Cardiac muscle cell (in vitro differentiated cells and primary cell): ENCODE results near the gene PNPO. TPM values are rescaled to one million over a fixed set of nuclear protein-coding genes. Genes with fewer than 3 reads are reported as not detected.
"Not testable (repeated sequence)": the region's sequence is repeated elsewhere in the genome, so short reads cannot be mapped to it uniquely, and the experiment has no call there.

Experiments used
- DNase-seq, 2 donors: peaks; one replicate each; pipeline versions ENCODE4 v3.0.0 to v3.0.0-alpha.2; 2010 to 2017; ENCODE audit warnings: low read depth in 1 of 2, low spot score in 1 of 2
- H3K27ac ChIP-seq: fragments of 200-600 bp; sonication (generic); 2 replicates; pipeline ENCODE4 v1.5.1; 2016
- H3K27me3 ChIP-seq: fragments of 200-600 bp; sonication (generic); 2 replicates; pipeline ENCODE4 v1.6.0; 2016; ENCODE audit warnings: control low read depth
- H3K36me3 ChIP-seq: fragments of 200-600 bp; sonication (generic); 2 replicates; pipeline ENCODE4 v1.5.1; 2016; ENCODE audit warnings: control low read depth
- H3K4me1 ChIP-seq: fragments of 200-600 bp; sonication (generic); 2 replicates; pipeline ENCODE4 v1.8.1; 2017; ENCODE audit warnings: low read depth, mild to moderate bottlenecking, mixed run types
- H3K4me3 ChIP-seq: fragments of 200-600 bp; sonication (generic); 2 replicates; pipeline ENCODE4 v1.5.1; 2016; ENCODE audit warnings: mild to moderate bottlenecking
- H3K9me3 ChIP-seq: fragments of 200-600 bp; sonication (generic); 2 replicates; pipeline ENCODE4 v1.5.1; 2017; ENCODE audit warnings: low read depth, mild to moderate bottlenecking, control low read depth
- polyA plus RNA-seq: library from polyadenylated mRNA; unstranded; fragments of >200 nt; fragmentation: Nextera tagmentation; extraction: Ambion mirVana; gene quantifications from 2 replicates; pipeline ENCODE4 v1.2.1, GENCODE V29; 2016
- total RNA-seq: library from RNA; depleted of rRNA; stranded (reverse); fragments of >200 nt; gene quantifications from 2 replicates; pipeline ENCODE4 v1.2.3, GENCODE V29; 2016
- TF ChIP-seq, protein P1 (sequence below): IDR thresholded peaks from 2 replicates; pipeline ENCODE4 v1.5.1; 2012; ENCODE audit warnings: low read depth, mild to moderate bottlenecking, low read length

The PNPO gene
- total and polyA plus RNA-seq, 2 experiments from 2014 or later: 11.7 to 12.9 TPM

DNA sequence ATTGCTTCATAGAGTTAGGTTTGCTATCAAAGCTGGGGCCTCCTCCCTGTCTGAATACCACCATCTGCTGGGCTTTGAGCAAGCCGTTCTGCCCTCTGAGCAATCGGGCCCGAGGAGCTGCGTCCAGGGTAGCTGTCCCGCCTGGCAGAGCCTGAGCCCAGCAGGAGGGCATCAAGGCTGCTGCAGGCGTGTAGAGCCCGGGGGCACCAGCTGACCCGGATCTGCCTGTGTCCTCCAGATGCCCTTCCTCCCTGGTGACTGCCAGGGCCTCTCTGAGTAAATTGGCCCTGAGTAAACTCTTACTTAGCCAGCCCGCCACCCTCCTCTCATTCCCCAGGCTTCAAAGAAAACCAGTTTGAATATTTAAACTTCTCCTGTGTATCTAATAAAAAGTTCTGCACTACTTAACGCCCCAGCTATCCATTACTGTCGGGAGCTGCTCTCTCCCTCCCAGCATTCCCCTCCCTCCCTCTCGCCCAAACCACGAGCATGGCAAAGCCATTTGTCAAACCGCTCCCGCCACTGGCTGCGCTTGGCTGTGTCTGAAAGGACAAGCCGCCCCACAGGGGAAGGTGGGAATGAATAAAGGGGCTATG, 46.0 kb downstream of the PNPO start:
- no peaks in the 10 kb centered on the region for H3K27me3 ChIP-seq
- no peaks in the 10 kb centered on the region for H3K9me3 ChIP-seq
- TF ChIP-seq, protein P1, sequence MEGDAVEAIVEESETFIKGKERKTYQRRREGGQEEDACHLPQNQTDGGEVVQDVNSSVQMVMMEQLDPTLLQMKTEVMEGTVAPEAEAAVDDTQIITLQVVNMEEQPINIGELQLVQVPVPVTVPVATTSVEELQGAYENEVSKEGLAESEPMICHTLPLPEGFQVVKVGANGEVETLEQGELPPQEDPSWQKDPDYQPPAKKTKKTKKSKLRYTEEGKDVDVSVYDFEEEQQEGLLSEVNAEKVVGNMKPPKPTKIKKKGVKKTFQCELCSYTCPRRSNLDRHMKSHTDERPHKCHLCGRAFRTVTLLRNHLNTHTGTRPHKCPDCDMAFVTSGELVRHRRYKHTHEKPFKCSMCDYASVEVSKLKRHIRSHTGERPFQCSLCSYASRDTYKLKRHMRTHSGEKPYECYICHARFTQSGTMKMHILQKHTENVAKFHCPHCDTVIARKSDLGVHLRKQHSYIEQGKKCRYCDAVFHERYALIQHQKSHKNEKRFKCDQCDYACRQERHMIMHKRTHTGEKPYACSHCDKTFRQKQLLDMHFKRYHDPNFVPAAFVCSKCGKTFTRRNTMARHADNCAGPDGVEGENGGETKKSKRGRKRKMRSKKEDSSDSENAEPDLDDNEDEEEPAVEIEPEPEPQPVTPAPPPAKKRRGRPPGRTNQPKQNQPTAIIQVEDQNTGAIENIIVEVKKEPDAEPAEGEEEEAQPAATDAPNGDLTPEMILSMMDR: no peak
- H3K4me3 ChIP-seq: no peak overlapping the region
- peaks cover 53% of the 10 kb centered on the region for H3K4me1 ChIP-seq
- no peaks in the 10 kb centered on the region for H3K36me3 ChIP-seq
- no peak overlapping the region for H3K27ac ChIP-seq
- DNase-seq: no peak

DNA sequence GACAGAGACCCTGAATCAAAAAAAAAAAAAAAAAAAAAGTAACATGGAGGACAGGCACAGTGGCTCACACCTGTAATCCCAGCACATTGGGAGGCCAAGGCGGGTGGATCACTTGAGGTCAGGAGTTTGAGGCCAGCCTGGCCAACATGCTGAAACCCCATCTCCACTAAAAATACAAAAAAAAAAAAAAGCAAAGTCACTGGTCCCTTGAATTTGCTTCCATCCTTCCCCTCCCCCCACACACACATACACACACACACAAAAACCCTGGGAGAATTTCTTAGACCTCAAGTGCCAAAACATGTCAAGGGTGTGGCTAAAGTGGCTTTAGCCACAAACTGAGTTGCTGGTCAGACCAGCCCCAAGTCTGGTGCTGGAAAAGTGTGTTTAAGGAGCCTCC, 47.1 kb downstream of the PNPO start:
- H3K4me1 ChIP-seq: peaks cover 52% of the 10 kb centered on the region

DNA sequence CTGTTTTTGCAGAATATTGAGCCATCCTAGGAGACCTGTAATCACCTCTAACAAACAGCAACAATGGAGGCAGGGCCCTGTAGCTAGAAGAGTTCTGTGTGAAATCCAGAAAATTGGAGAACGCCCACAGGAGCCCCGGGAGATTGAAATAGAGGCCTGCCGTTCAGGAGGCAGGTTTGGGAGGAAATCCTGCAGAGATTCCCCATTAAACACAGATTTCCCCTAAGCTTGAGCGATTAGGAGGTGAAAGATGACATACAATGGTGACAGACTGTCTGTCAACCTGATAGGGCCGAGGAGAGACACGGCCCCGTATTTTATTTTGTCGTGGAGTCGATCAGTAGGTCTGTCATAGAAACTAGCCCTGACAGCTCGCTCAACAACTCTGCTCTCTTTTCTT, 47.8 kb downstream of the PNPO start:
- no peak overlapping the region for H3K4me3 ChIP-seq
- TF ChIP-seq, protein P1: no peak
- peak overlapping the region; percentile 67 for H3K27ac ChIP-seq
- H3K27me3 ChIP-seq: no peaks in the 10 kb centered on the region
- H3K9me3 ChIP-seq: no peaks in the 10 kb centered on the region
- DNase-seq: no peak
- H3K36me3 ChIP-seq: no peaks in the 10 kb centered on the region
- H3K4me1 ChIP-seq: peaks cover 44% of the 10 kb centered on the region

More for the DNA sequence above, 47.1 kb downstream of the PNPO start:
- H3K4me3 ChIP-seq, H3K27me3 ChIP-seq, H3K36me3 ChIP-seq, H3K27ac ChIP-seq, DNase-seq, H3K9me3 ChIP-seq: not testable (repeated sequence)

DNA sequence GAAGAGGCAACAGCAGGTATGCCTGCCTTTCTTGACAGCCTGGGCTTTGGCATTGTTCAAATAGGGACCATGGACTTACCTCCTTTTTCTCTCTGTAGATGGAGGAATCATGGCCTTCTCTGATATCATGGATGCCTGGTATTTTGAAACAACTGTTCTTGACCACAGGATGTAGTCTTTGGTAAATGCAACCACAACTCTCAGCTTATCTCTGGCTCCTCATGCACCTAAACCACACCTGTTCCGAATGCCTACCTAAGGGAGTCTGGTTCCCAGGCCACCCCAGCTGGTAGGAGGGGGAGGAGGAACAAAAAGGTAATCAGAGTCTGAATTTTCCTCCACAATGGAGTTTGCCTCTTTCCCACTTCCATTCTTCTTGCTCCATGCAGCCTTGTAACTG, 48.3 kb downstream of the PNPO start:
- peaks cover 43% of the 10 kb centered on the region for H3K4me1 ChIP-seq
- no peaks in the 10 kb centered on the region for H3K36me3 ChIP-seq
- no peak for DNase-seq

DNA sequence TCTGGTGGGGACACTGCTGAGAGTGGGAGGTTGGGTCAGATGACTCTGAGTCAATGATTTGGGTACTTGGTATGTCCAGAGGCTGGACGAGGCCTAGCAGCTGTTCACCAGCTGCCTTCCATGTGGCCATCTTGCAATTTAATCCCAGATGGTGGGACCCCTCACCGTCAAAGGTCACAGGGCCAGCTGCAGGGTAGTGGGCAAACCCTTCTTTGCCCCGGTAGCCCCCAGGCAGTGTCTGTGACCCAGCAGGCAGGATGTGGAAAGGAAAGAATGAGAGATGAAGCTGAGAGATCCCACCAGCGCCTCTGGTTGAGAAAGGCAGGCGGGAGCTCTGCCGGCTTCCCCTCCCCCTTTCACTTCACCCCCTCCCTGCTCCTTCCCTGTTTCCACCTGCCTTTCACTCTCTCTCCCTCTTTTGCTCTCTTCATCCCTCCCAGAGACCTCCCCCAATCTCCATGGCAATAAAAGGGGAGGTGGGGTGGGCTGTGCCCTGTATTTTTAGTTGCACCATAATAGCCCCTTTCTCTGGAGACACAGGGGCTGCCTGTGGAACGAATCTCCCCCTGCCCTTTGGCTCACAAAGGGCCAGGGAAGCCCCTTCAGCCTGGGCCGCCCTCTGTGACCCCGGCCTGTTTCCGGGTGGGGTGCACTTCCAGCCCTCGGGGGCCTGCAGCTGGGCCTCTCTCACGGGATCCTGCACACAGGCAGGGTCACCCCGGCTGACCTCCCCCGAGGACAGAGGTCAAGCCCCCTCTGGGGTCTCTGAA, 49.8 kb downstream of the PNPO start:
- Histone ChIP-seq H3K9me3 (no peaks in the 10 kb centered on the region), H3K4me1 (peaks cover 52% of the 10 kb centered on the region), H3K36me3 (no peaks in the 10 kb centered on the region), H3K4me3 (no peak overlapping the region), H3K27me3 (no peaks in the 10 kb centered on the region), H3K27ac (peak overlapping the region; percentile 73)
- no peak for DNase-seq
- TF ChIP-seq, protein P1: no peak

More for the DNA sequence above, 48.3 kb downstream of the PNPO start:
- no peaks in the 10 kb centered on the region for H3K9me3 ChIP-seq
- H3K4me3 ChIP-seq: no peak overlapping the region
- peak overlapping the region; percentile 67 for H3K27ac ChIP-seq
- TF ChIP-seq, protein P1: no peak
- H3K27me3 ChIP-seq: no peaks in the 10 kb centered on the region

DNA sequence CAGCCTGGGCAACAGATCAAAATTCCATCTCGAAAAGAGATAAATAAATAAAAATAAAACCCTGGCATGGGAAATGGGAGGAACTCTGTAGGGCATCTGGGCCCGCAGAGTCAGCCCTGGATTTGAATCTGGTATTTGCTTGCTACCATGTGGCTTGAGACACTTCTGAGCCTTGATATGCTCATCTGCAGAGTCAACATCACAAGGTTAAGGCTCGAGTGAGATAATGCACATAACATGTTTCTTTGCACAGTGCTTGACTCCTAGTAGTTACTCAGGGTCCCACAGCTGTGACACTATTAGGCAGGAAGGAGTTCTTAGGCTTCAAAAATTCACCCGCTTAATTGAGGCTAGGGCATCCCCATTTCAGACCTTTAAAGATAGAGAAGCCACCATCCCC, 50.8 kb downstream of the PNPO start:
- Histone ChIP-seq H3K27me3 (no peaks in the 10 kb centered on the region), H3K4me3 (no peak overlapping the region), H3K27ac (peak overlapping the region; percentile 1), H3K9me3 (no peaks in the 10 kb centered on the region), H3K36me3 (no peaks in the 10 kb centered on the region), H3K4me1 (peaks cover 55% of the 10 kb centered on the region)
- DNase-seq: no peak
- TF ChIP-seq, protein P1: no peak
